ENCODE results near the gene SLC46A3.
"Not testable (repeated sequence)": the region's sequence is repeated elsewhere in the genome, so short reads cannot be mapped to it uniquely, and the experiment has no call there.

SLC46A3 gene

DNA sequence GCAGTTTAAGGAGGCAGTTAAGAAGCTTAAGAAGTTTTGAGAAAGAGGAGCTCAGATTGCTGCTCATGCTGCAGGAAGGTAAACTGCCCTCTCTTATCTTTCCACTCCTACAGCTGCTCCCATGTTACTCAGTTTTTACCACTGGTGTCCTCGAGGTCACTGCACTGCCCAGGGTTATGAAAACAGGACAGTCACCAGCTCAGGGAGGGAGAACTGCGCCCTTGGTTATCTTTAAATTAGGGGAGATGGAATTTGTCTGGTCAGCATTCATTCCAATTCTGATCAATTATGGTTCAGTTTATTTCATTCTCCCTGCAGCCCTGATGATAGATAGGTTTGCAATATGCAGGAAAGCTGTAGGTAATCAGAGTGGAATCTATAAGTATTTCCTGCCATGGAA is 10.8 kb upstream of the SLC46A3 start:
- DNase-seq = no peak

DNA sequence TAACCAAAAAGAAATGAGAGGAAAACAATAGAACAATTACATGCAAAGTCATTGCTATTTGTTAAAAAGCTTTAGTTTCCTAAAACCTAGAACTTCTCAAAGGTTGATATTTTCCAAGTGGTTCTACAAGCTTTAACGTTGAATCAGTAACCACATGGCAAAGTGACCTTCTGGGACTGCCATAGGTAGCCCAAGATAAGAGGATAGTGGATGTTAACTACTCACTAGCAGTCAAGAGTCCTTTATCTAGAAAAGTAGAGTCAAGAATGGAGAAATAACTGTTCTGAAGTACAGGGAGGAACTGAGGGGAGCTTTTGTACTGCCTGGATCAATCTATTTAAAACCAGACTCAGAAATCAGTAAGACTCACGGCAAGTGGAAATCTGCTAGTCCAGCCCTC is 9.9 kb upstream of the SLC46A3 start:
- DNase-seq = no peak

- no peak for DNase-seq
Measured at GRCh38 chr13:28725046-28725610, 6.4 kb upstream of the SLC46A3 start.

- no peak for DNase-seq
Measured at GRCh38 chr13:28723806-28724205, 5.0 kb upstream of the SLC46A3 start.

DNA sequence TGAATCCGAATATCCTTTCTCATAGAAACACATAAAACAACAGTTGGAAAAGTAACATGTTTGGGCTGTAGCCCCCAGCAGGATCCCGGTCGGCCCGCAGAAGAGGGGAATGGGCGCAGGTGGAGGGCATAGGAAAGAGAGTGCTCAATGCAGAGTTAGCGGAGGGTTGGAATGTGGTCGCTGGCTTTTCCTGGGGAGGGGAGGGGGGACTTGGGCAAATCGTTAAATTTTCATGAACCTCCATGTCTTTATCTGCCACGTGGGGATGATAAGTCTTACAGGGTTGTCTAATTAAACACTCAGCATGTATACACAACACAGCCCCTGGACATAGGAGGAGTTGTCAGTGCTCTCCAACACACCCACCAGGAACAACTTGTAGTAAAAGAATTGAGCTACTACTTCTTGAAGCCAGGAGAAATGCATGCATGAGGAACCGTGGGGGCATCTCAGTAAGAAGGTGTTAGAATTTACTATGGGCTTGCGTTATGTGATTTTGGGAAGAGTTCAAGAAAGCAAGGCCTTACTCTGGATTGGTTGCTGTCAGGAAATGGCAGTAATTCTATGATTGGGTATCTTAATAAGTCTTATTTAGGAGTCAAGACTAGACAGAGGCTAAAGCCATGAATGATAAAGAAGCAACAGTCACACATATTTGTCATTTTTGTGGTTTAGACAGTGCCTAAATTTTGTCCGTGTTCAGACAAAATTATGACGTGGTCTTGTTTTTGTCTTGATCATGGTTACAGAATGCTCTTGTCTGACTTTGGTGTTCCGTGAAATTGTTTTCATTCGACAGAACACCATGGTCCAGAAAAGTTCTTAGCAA is 671 bp upstream of the SLC46A3 start:
- no peak for DNase-seq

GRCh38 chr13:28718196-28718542 is 601 bp downstream of the SLC46A3 start:
- DNase-seq = no peak

- no peak for DNase-seq
Measured at GRCh38 chr13:28717170-28717569, 1.6 kb downstream of the SLC46A3 start.

GRCh38 chr13:28716511-28716910 is 2.3 kb downstream of the SLC46A3 start:
- no peak for DNase-seq

DNA sequence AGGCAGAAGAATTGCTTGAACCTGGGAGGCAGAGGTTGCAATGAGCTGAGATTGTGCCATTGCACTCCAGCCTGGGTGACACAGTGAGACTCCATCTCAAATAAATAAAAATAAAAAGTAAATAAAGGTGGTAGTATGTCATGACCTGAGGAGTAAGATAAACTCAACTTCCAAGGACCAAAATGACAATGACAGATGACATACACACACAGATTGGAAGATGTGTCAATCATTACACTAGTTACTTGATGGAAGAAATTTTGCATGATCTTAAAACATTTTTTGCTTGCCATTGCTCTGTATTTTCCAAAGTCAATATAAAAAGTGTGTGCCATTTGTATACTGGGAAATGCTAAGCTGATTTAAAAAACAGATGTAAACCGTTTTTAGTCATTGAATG is 4.1 kb downstream of the SLC46A3 start:
- no peak for DNase-seq

DNA sequence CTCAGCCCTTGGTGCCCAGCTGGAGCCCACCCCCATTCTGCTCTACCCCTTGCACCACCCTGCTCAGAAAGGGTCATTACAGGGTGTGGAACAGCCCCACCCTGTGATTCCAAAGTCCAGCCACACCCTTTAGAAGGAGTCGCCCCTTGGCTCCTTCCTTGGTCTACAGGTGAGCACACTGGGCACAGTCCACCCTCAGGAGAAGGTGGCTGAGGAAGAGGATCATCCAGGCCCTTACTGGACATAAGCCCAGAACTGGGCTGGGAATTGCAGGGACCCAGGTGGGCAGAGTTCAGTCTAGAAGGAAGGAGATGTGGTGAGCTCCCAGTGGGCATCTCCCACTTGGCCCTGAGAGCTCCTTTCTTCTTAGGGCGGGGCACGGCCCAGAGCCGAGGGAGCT is 8.6 kb downstream of the SLC46A3 start:
- DNase-seq = no peak

DNA sequence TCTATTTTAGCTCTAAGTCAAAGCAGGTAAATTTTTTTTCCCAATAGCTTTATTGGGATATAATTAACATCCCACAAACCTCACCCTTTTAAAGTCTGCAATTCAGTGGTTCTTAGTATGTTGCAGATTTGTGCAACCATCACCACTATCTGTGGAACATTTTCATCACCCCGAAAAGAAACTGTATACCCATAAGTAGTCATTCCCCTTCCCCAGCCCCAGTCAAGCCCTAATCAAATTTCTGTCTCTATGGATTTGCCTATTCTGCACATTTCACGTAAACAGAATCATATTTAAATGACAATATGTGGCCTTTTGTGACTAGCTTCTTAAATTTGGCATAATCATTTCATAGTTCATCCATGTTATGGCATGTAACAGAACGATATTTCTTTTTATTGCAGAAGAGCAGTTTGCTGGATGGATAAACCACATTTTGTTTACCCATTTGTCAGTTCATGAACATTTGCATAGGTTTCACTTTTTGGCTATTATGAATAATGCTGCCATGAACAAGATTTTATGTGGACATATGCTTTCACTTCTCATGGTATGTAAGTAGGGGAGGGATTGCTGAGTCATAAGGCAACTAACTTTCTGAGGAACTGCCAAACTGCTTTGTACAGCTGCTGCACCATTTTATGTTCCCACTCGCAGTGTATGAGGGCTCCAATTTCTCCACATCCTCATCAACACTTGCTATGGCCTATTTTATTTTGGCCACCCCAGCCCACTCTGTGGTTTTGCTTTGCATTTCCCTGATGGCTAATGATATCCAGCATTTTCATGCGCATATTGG is 10.9 kb downstream of the SLC46A3 start:
- no peak for DNase-seq

- DNase-seq = no peak
Measured at GRCh38 chr13:28705461-28706083, 13.2 kb downstream of the SLC46A3 start.

- no peak for DNase-seq
Measured at GRCh38 chr13:28704919-28705318, 13.9 kb downstream of the SLC46A3 start.

DNA sequence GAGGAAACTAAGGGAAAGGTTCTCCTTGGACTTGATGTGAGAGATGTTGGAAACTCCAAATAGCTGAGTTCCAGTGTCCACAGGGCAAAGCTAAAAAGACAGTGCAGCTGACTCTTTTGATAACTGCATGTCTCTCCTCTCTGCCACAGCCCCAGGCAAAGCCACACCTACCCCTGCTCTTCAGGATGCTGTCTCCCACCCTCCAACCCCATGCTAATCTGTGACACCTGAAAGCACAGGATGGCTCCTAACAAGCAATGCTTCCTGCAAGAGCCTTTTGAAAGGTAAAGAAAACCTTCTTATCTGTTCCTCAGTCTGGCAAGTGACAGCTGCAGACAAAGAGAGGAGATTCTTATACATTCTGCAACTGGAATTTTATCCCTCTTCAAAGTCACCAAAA is 14.5 kb downstream of the SLC46A3 start:
- DNase-seq = no peak

DNA sequence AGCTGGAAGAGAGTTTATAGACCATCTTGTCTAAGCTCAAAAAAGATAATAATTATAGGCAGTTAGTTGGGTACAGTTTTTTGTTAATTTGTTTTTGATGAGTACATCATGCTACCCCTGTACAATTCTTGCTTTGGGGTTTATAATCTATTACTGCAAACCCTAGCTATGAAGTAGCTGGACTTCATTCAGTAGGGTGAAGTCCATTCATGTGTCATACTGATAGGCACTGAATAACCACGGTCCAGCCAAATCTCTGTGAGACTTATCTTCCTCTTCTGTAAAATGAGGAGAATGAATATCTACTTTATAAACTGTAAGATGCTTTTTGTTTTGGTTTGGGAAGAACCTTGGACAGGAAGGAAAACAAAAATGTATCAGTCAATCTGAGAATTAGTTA is 19.5 kb downstream of the SLC46A3 start:
- DNase-seq = no peak

- no peak for DNase-seq
Measured at GRCh38 chr13:28697441-28697840, 21.3 kb downstream of the SLC46A3 start.

GRCh38 chr13:28693605-28694491 is 24.9 kb downstream of the SLC46A3 start:
- DNase-seq = not testable (repeated sequence)

DNA sequence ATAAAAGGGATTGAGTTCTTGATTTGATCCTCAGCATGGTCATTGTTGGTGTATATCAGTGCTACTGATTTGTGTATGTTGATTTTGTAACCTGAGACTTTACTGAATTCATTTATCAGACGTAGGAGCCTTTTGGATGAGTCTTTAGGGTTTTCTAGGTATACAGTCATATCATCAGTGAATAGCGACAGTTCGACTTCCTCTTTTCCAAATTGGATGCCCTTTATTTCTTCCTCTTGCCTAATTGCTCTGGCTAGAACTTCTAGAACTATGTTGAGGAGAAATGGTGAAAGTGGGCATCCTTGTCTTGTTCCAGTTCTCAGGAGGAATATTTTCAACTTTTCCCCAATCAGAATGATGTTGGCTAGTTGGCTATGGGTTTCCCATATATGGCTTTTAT is 32.9 kb downstream of the SLC46A3 start:
- DNase-seq = no peak

DNA sequence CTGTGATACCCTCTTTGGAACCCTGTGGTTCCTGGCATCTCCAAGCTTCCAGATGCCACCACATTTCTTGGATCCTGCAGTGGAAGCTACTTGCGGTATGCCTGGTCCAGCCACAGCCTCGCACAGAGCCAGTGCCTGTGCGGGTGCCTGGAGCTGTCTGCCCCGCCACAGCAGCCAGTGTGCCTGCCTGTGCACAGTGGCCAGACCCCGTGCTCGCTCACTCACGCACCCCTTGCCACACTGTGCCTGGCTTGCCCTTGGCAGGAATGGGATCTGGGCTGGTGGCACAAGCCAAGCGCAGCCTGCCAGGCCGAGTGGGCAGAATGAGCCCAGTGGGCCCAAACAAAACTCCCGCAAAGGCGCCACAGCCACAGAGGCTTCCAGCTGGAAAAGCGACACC is 33.7 kb downstream of the SLC46A3 start:
- no peak for DNase-seq

DNA sequence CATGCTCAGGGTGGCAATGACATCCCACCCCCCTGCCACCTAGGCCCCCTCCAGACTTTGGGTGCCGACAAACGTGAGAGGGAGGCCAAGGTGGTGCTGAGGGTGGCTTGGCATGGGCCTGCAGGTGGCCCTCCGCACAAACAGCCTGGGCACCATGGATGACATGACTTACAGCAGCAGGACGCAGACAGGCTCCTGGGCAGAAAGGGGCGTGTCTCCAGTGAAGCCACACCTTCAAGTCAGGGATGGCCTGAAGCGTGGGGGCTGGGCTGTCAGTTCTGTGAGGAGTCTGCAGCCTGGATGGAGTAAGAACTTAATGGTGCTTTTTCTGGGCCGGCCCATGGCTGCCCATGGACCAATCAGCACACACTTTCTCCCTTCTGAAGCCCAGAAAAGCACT is 34.5 kb downstream of the SLC46A3 start:
- DNase-seq = no peak

DNA sequence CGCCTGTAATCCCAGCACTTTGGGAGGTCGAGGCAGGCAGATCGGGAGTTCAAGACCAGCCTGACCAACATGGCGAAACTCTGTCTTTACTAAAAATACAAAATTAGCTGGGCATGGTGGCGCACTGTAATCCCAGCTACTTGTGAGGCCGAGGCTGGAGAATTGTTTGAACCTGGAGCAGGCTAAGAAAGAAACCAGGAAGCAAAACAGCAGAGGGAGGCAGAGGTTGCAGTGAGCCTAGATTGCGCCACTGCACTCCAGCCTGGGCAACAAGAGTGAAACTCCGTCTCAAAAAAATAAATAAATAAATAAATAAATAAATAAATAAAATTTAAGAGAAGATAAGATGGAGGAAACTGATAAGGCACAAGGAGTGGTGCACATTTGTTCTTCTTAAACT is 35.6 kb downstream of the SLC46A3 start:
- DNase-seq = not testable (repeated sequence)

DNA sequence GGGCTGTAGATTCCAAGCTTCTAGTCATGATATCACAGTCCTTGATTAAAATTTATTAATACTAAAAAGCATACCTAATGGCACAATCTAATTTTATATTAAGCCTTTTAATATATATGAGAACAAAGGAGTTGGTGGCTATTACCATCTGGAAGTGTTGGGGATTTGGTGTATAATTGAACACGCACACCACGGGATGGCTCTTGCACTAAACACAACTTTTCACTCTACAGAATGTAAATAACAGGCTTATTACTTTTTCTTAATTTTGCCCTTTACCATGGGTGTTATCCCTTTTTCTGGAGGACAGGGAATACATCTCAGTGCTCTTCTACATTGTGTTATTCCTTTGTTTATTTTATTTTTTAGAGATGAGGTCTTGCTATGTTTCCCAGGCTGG is 38.2 kb downstream of the SLC46A3 start:
- no peak for DNase-seq

DNA sequence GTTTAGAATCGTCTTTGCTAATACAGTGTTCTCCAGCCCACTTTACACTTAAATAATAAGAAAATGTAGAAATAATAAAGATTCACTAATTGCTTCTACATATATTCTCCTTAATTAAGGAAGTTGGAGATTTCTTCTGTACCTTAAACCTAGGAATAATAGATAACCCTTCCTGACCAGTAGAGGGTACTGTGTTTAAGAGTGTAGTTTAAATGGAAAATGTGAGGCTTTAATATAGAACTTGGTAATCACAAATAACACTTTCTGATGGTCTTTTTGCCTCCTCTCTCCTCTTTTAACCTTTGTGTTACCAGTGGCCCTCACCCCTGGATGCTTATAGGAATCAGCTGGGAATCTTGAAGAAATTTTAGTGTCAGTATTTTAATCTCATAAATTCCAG is 39.1 kb downstream of the SLC46A3 start:
- DNase-seq = no peak
